Esophagus squamous epithelium (tissue), 5 donors: ENCODE results near the gene FAM3D. TPM values are rescaled to one million over a fixed set of nuclear protein-coding genes. Genes with fewer than 3 reads are reported as not detected.
"Not testable (repeated sequence)": the region's sequence is repeated elsewhere in the genome, so short reads cannot be mapped to it uniquely, and the experiment has no call there.

Experiments used
- DNase-seq: peaks from one replicate; lab custom pipeline; 2025; lab: John Stamatoyannopoulos, UW
- H3K27ac ChIP-seq, 4 donors: fragments of 200-600 bp; sonication (generic); one replicate each; pipeline ENCODE4 v1.5.1; 2016 to 2019; ENCODE audit warnings: mild to moderate bottlenecking in 1 of 4
- H3K27me3 ChIP-seq, 4 donors: fragments of 200-600 bp; sonication (generic); 1 replicate in 3 of 4; 2 replicates in 1 of 4; pipeline versions ENCODE4 v1.5.1 to v1.6.0; 2017 to 2021; ENCODE audit warnings: antibody characterized with exemption in 1 of 4
- H3K36me3 ChIP-seq, 3 donors: fragments of 200-600 bp; sonication (generic); one replicate each; pipeline ENCODE4 v1.5.1; 2016 to 2019
- H3K4me1 ChIP-seq, 3 donors: fragments of 200-600 bp; sonication (generic); one replicate each; pipeline ENCODE4 v1.5.1; 2017 to 2019
- H3K4me3 ChIP-seq, 4 donors: fragments of 200-600 bp; sonication (generic); 1 replicate in 3 of 4; 2 replicates in 1 of 4; pipeline ENCODE4 v1.5.1; 2016 to 2019; ENCODE audit warnings: mild to moderate bottlenecking in 2 of 4, moderate library complexity in 1 of 4
- H3K9me3 ChIP-seq, 3 donors: fragments of 200-600 bp; sonication (generic); one replicate each; pipeline ENCODE4 v1.5.1; 2016 to 2019
- POLR2A ChIP-seq, 4 donors: fragments of 450-650 bp; IDR thresholded peaks; one replicate each; pipeline ENCODE4 v1.6.1; 2017; ENCODE audit warnings: antibody characterized with exemption in 4 of 4, mild to moderate bottlenecking in 4 of 4, moderate library complexity in 3 of 4
- WGBS, 2 donors: methylation state at CpG; one replicate each; pipeline ENCODE4 v1.1.5; 2018; 5-methylcytosine and 5-hydroxymethylcytosine counted together
- intact Hi-C: fragments of 100-400 bp; cut with DNase I; formaldehyde crosslinking; loops from one replicate; pipeline ENCODE4 v1.15.0; 2022
- total RNA-seq, 4 donors: library from RNA; depleted of rRNA; stranded (reverse); fragments of >200 nt; gene quantifications; one replicate each; pipeline ENCODE4 v1.1.0, GENCODE V29; 2016
- TF ChIP-seq, protein P1 (sequence below), 6 experiments: fragments of 450-650 bp in 4 of 6; fragments of 200-600 bp in 2 of 6; sonication (generic) in 2 of 6; IDR thresholded peaks; one replicate each; pipeline ENCODE4 v1.5.1; 2016 to 2019; ENCODE audit warnings: antibody characterized with exemption in 6 of 6, mild to moderate bottlenecking in 4 of 6, moderate library complexity in 4 of 6
- donor health status: DM: yes; HTN: yes; CAD: no.

The FAM3D gene
- total RNA-seq, 4 donors from 2014 or later, result 84.3 to 214 (median 128) TPM

GRCh38 chr3:58697561-58697960, 31.0 kb upstream of the FAM3D start:
- intact Hi-C loops, result no loop called here
- DNase-seq, result no peak
- Histone ChIP-seq H3K4me1 (no peaks in the 10 kb centered on the region), H3K4me3 (no peak overlapping the region), H3K9me3 (no peaks in the 10 kb centered on the region), H3K27ac (no peak overlapping the region), H3K27me3 (no peaks in the 10 kb centered on the region), H3K36me3 (no peaks in the 10 kb centered on the region)
- no peak for TF ChIP-seq POLR2A (IDR thresholded peaks at IDR 0.05)
- TF ChIP-seq, protein P1, sequence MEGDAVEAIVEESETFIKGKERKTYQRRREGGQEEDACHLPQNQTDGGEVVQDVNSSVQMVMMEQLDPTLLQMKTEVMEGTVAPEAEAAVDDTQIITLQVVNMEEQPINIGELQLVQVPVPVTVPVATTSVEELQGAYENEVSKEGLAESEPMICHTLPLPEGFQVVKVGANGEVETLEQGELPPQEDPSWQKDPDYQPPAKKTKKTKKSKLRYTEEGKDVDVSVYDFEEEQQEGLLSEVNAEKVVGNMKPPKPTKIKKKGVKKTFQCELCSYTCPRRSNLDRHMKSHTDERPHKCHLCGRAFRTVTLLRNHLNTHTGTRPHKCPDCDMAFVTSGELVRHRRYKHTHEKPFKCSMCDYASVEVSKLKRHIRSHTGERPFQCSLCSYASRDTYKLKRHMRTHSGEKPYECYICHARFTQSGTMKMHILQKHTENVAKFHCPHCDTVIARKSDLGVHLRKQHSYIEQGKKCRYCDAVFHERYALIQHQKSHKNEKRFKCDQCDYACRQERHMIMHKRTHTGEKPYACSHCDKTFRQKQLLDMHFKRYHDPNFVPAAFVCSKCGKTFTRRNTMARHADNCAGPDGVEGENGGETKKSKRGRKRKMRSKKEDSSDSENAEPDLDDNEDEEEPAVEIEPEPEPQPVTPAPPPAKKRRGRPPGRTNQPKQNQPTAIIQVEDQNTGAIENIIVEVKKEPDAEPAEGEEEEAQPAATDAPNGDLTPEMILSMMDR (IDR thresholded peaks at IDR 0.05), result no peak

- WGBS, 2 donors, result 73 to 79% methylated on average over 3 of the region's 3 CpGs
- intact Hi-C loops, H3K27ac ChIP-seq: not testable (repeated sequence)
Observed at GRCh38 chr3:58696813-58697212, 30.2 kb upstream of the FAM3D start.

DNA sequence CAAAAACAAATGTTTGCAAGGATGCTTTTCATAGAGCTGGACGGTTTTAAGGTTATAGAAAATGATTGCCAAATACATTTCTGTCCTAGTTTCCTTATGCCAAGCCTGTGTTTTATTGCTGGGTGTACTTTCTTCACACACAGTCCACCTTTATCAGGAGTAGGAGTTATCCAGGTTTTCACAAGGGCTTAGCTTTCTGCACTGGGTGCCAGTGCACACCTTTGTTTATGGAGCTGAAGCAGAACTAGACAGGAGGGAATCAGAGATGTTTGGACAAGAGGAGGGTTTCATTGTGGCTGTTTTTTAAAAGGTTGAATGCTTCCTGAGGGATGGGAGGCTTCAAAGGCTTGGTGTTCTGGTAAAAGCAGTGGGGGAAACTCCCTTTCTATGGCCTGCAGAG, 29.5 kb upstream of the FAM3D start:
- WGBS, 2 donors, result 44 to 62% methylated on average over 1 of the region's 1 CpG
- Histone ChIP-seq H3K27ac (no peak overlapping the region), H3K9me3 (peaks cover 0 to 11% (median 6%) of the 10 kb centered on the region in 3 donors), H3K27me3 (no peaks in the 10 kb centered on the region), H3K4me3 (no peak overlapping the region), H3K4me1 (no peaks in the 10 kb centered on the region), H3K36me3 (no peaks in the 10 kb centered on the region)
- TF ChIP-seq POLR2A (IDR thresholded peaks at IDR 0.05), result no peak
- TF ChIP-seq, protein P1 (IDR thresholded peaks at IDR 0.05), result no peak
- no peak for DNase-seq
- intact Hi-C loops, result no loop called here

More at GRCh38 chr3:58696813-58697212, 30.2 kb upstream of the FAM3D start:
- H3K4me1 ChIP-seq, H3K27me3 ChIP-seq, H3K36me3 ChIP-seq, H3K4me3 ChIP-seq, H3K9me3 ChIP-seq, DNase-seq: not testable (repeated sequence)

DNA sequence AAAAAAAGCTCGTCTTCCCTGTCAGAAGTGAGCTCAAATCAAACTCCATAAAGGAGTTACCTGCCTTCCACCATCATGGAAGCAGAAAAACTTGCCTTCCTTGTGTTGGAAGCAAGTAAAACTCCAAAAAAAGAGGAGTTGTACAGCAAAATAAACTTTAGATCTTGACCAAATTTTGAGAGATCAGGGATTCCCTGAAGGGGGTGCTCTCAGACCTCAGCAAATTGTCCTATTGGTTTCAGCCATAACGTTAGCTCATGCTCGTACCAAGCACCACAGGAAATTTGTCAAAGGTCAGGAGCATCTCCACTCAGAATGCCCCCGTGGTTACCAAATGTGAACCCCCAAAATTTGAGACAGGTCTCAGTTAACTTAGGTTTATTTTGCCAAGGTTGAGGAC, 28.7 kb upstream of the FAM3D start:
- intact Hi-C loops, DNase-seq, H3K27me3 ChIP-seq, H3K4me1 ChIP-seq, H3K27ac ChIP-seq, H3K4me3 ChIP-seq, H3K36me3 ChIP-seq: not testable (repeated sequence)
- 62 to 92% methylated on average over 3 to 4 of the region's 4 CpGs for WGBS, 2 donors
- H3K9me3 ChIP-seq, result peaks cover 0 to 15% (median 6%) of the 10 kb centered on the region in 3 donors

GRCh38 chr3:58693940-58694850, 27.6 kb upstream of the FAM3D start:
- WGBS, 2 donors, result 54 to 69% methylated on average over 6 to 7 of the region's 7 CpGs

GRCh38 chr3:58692484-58692883, 25.9 kb upstream of the FAM3D start:
- no peak overlapping the region for H3K27ac ChIP-seq
- no peak for DNase-seq
- WGBS, 2 donors, result 72 to 81% methylated on average over 1 of the region's 1 CpG
- TF ChIP-seq, protein P1 (IDR thresholded peaks at IDR 0.05), result no peak
- TF ChIP-seq POLR2A (IDR thresholded peaks at IDR 0.05), result no peak
- no peak overlapping the region for H3K4me3 ChIP-seq
- intact Hi-C loops, result no loop called here
- no peaks in the 10 kb centered on the region for H3K36me3 ChIP-seq
- H3K4me1 ChIP-seq, result no peaks in the 10 kb centered on the region
- no peaks in the 10 kb centered on the region for H3K27me3 ChIP-seq
- peaks cover 0 to 15% (median 6%) of the 10 kb centered on the region in 3 donors for H3K9me3 ChIP-seq

More at GRCh38 chr3:58693940-58694850, 27.6 kb upstream of the FAM3D start:
- Histone ChIP-seq H3K4me1 (no peaks in the 10 kb centered on the region), H3K27ac (no peak overlapping the region), H3K9me3 (peaks cover 0 to 15% (median 6%) of the 10 kb centered on the region in 3 donors), H3K36me3 (no peaks in the 10 kb centered on the region), H3K27me3 (no peaks in the 10 kb centered on the region), H3K4me3 (no peak overlapping the region)
- no peak for TF ChIP-seq POLR2A (IDR thresholded peaks at IDR 0.05)
- TF ChIP-seq, protein P1 (IDR thresholded peaks at IDR 0.05), result no peak
- intact Hi-C loops, result no loop called here
- no peak for DNase-seq
